HL-60 (cell line): ENCODE measurements around the gene WDR37.

Source experiments
- DNase-seq, 2 experiments: peaks; one replicate each; pipeline ENCODE4 v3.0.0-alpha.2; 2010 to 2020; ENCODE audit warnings: low read depth in 1 of 2, low spot score in 1 of 2
- H3K27ac ChIP-seq: fragments of 250-450 bp; sonication (Bioruptor Pico); replicated peaks from 2 replicates; pipeline ENCODE4 v1.5.1; 2020; ENCODE audit warnings: mild to moderate bottlenecking, moderate library complexity
- H3K27me3 ChIP-seq: fragments of 250-450 bp; sonication (Bioruptor Pico); 2 replicates; pipeline ENCODE4 v1.5.1; 2021; ENCODE audit warnings: mild to moderate bottlenecking, moderate library complexity; ENCODE audit not compliant: insufficient read depth, poor library complexity, severe bottlenecking
- H3K4me3 ChIP-seq: replicated peaks from 2 replicates; pipeline ENCODE4 v1.5.1; 2011; ENCODE audit warnings: mild to moderate bottlenecking, control low read depth, low read length; ENCODE audit not compliant: insufficient read depth
- CTCF ChIP-seq: IDR thresholded peaks from one replicate; pipeline ENCODE4 v1.5.1; 2011; ENCODE audit warnings: low read length, control low read depth, inconsistent platforms; ENCODE audit not compliant: insufficient read depth
- GABPA ChIP-seq: IDR thresholded peaks from 2 replicates; pipeline ENCODE4 v1.6.1; 2012; ENCODE audit warnings: low read depth
- POLR2AphosphoS5 ChIP-seq: IDR thresholded peaks from 2 replicates; pipeline ENCODE4 v1.6.1; 2012; ENCODE audit warnings: low read depth
- REST ChIP-seq: IDR thresholded peaks from 2 replicates; pipeline ENCODE4 v1.6.1; 2012; ENCODE audit warnings: low read depth; ENCODE audit not compliant: insufficient replicate concordance
- SPI1 ChIP-seq: IDR thresholded peaks from 2 replicates; pipeline ENCODE4 v1.6.1; 2012; ENCODE audit warnings: low read depth, mild to moderate bottlenecking, borderline replicate concordance

WDR37 gene

GRCh38 chr10:1141261-1141660 lies 85.1 kb downstream of the WDR37 start:
- H3K27ac ChIP-seq = no peak overlapping the region
- H3K27me3 ChIP-seq = no peaks in the 10 kb centered on the region
- DNase-seq = no peak
- TF ChIP-seq POLR2AphosphoS5 (no peak), REST (no peak)
- no peak overlapping the region for H3K4me3 ChIP-seq

- Histone ChIP-seq H3K27ac (no peak overlapping the region), H3K4me3 (no peak overlapping the region), H3K27me3 (no peaks in the 10 kb centered on the region)
- DNase-seq = no peak
- TF ChIP-seq CTCF = no peak
- no peak for TF ChIP-seq SPI1
- TF ChIP-seq REST = no peak
- no peak for TF ChIP-seq GABPA
- no peak for TF ChIP-seq POLR2AphosphoS5
Observed at GRCh38 chr10:1141701-1142100, 85.5 kb downstream of the WDR37 start.

GRCh38 chr10:1142596-1142995 lies 86.4 kb downstream of the WDR37 start:
- no peak for DNase-seq
- Histone ChIP-seq H3K4me3 (no peak overlapping the region), H3K27ac (no peak overlapping the region), H3K27me3 (no peaks in the 10 kb centered on the region)
- TF ChIP-seq REST (no peak), SPI1 (no peak), CTCF (no peak), POLR2AphosphoS5 (no peak), GABPA (no peak)

- no peak for DNase-seq
- H3K4me3 ChIP-seq = no peak overlapping the region
- H3K27me3 ChIP-seq = no peaks in the 10 kb centered on the region
- no peak overlapping the region for H3K27ac ChIP-seq
- TF ChIP-seq POLR2AphosphoS5 (no peak), SPI1 (no peak), REST (no peak), CTCF (no peak), GABPA (no peak)
Observed at GRCh38 chr10:1147810-1148209, 91.6 kb downstream of the WDR37 start.
